Erythroblast (primary cell): ENCODE data around the gene GLIS1.

Experiments
- GATA1 ChIP-seq: IDR thresholded peaks from 2 replicates; pipeline ENCODE4 v1.6.1; 2011; ENCODE audit warnings: low read depth, mild to moderate bottlenecking, control low read depth, low read length, moderate library complexity
- POLR2A ChIP-seq: IDR thresholded peaks from 2 replicates; pipeline ENCODE4 v1.6.1; 2011; ENCODE audit warnings: mild to moderate bottlenecking, low read length

DNA sequence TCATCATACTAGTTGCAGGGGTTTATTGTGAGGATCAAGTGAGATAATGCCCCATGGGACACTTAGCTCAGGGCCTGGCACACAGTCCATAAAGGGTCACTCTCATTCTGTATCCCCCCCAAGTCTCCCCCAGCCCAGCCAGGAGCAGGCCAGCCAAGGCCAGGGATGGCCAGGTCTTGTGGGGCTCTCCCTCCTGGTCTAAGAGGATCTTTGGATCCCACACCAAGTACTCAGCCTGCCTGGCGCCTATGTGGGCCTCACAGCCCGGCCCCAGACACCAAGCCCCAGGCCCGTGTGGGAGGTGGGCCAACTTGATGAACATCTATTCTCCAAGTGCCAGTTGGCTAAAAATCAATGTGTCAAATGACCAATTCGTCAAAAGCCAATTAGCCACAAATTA, 117.8 kb downstream of the GLIS1 start:
- TF ChIP-seq POLR2A (no peak), GATA1 (no peak)
